Hepatocyte (in vitro differentiated cells): Measurements from ENCODE around the gene TSPAN3.

Experiments used
- EZH2 ChIP-seq: fragments of 200-600 bp; sonication (generic); IDR thresholded peaks from 2 replicates; pipeline ENCODE4 v1.6.1; 2016; ENCODE audit warnings: antibody characterized with exemption, mild to moderate bottlenecking, borderline replicate concordance
- TF ChIP-seq, protein P1 (sequence below): fragments of 200-600 bp; sonication (generic); IDR thresholded peaks from 2 replicates; pipeline ENCODE4 v1.5.1; 2016; ENCODE audit warnings: antibody characterized with exemption, mild to moderate bottlenecking; ENCODE audit not compliant: poor library complexity

GRCh38 chr15:77057685-77058084 lies 13.2 kb downstream of the TSPAN3 start:
- TF ChIP-seq, protein P1, sequence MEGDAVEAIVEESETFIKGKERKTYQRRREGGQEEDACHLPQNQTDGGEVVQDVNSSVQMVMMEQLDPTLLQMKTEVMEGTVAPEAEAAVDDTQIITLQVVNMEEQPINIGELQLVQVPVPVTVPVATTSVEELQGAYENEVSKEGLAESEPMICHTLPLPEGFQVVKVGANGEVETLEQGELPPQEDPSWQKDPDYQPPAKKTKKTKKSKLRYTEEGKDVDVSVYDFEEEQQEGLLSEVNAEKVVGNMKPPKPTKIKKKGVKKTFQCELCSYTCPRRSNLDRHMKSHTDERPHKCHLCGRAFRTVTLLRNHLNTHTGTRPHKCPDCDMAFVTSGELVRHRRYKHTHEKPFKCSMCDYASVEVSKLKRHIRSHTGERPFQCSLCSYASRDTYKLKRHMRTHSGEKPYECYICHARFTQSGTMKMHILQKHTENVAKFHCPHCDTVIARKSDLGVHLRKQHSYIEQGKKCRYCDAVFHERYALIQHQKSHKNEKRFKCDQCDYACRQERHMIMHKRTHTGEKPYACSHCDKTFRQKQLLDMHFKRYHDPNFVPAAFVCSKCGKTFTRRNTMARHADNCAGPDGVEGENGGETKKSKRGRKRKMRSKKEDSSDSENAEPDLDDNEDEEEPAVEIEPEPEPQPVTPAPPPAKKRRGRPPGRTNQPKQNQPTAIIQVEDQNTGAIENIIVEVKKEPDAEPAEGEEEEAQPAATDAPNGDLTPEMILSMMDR, result no peak
- TF ChIP-seq EZH2, result no peak
